Upper lobe of left lung (tissue), 6 donors: ENCODE data around the gene SLC6A18. TPM values are rescaled to one million over a fixed set of nuclear protein-coding genes. Genes with fewer than 3 reads are reported as not detected.

ENCODE experiments used
- ATAC-seq, 2 donors: fragments of 200-7000 bp; cut with Tn5 transposase; one replicate each; pipeline ENCODE4 v1.9.1; 2022; ENCODE audit warnings: mild to moderate bottlenecking in 2 of 2, moderate library complexity in 2 of 2; ENCODE audit not compliant: low FRiP score in 2 of 2
- DNase-seq, 2 donors: peaks; one replicate each; pipeline ENCODE4 v3.0.0-alpha.2; 2019 to 2020
- H3K27ac ChIP-seq, 4 donors: fragments of 200-600 bp; sonication (generic); one replicate each; pipeline ENCODE4 v1.5.1; 2016 to 2019
- H3K27me3 ChIP-seq, 4 donors: fragments of 200-600 bp; sonication (generic); one replicate each; pipeline ENCODE4 v1.5.1; 2017 to 2019
- H3K36me3 ChIP-seq, 4 donors: fragments of 200-600 bp; sonication (generic); one replicate each; pipeline ENCODE4 v1.5.1; 2016 to 2019
- H3K4me1 ChIP-seq, 4 donors: fragments of 200-600 bp; sonication (generic); one replicate each; pipeline ENCODE4 v1.5.1; 2018 to 2019
- H3K4me3 ChIP-seq, 4 donors: fragments of 200-600 bp; sonication (generic); one replicate each; pipeline ENCODE4 v1.5.1; 2017 to 2019; ENCODE audit warnings: mild to moderate bottlenecking in 2 of 4, moderate library complexity in 1 of 4
- H3K9me3 ChIP-seq, 4 donors: fragments of 200-600 bp; sonication (generic); one replicate each; pipeline ENCODE4 v1.5.1; 2018 to 2019
- CTCF ChIP-seq, 6 experiments: fragments of 450-650 bp in 4 of 6; fragments of 200-600 bp in 2 of 6; sonication (generic) in 2 of 6; IDR thresholded peaks; one replicate each; pipeline ENCODE4 v1.5.1; 2016 to 2019; ENCODE audit warnings: antibody characterized with exemption in 6 of 6
- EP300 ChIP-seq, 4 donors: sonication (generic); formaldehyde crosslinking; IDR thresholded peaks; one replicate each; pipeline ENCODE4 v1.5.1; 2017; ENCODE audit warnings: antibody characterized with exemption in 4 of 4, control low read depth in 2 of 4
- POLR2A ChIP-seq, 4 donors: fragments of 450-650 bp; IDR thresholded peaks; one replicate each; pipeline ENCODE4 v1.5.1; 2016 to 2017; ENCODE audit warnings: antibody characterized with exemption in 4 of 4, mild to moderate bottlenecking in 2 of 4
- POLR2AphosphoS5 ChIP-seq, 2 donors: sonication (generic); formaldehyde crosslinking; IDR thresholded peaks; one replicate each; pipeline ENCODE4 v1.5.1; 2017; ENCODE audit warnings: antibody characterized with exemption in 2 of 2
- WGBS, 2 donors: methylation state at CpG; one replicate each; pipeline ENCODE4 v1.1.5; 2017 to 2018; 5-methylcytosine and 5-hydroxymethylcytosine counted together
- total RNA-seq, 6 donors: library from RNA; depleted of rRNA in 4 of 6; stranded (reverse); fragments of >200 nt in 4 of 6; gene quantifications; one replicate each; pipeline versions ENCODE4 v1.1.0 to v1.2.1, GENCODE V29; 2016 to 2021
- donor health status: DM: no; HTN: no; CAD: no; lungs with moderate emphysema.
- donor health status: DM: no; HTN: yes; CAD: no; lungs with severe emphysema.

Gene SLC6A18
- total RNA-seq, 6 donors from 2014 or later: not detected

GRCh38 chr5:1219098-1219767 is 5.9 kb upstream of the SLC6A18 start:
- DNase-seq (peak in 1 of 2 donors; percentile 74), ATAC-seq (no peak)
- TF ChIP-seq EP300 (IDR thresholded peaks at IDR 0.05) (no peak), CTCF (IDR thresholded peaks at IDR 0.05) (no peak), POLR2AphosphoS5 (IDR thresholded peaks at IDR 0.05) (no peak), POLR2A (IDR thresholded peaks at IDR 0.05) (no peak)
- Histone ChIP-seq H3K4me1 (no peaks in the 10 kb centered on the region), H3K27ac (no peak overlapping the region), H3K36me3 (no peaks in the 10 kb centered on the region), H3K9me3 (no peaks in the 10 kb centered on the region), H3K4me3 (no peak overlapping the region), H3K27me3 (no peaks in the 10 kb centered on the region)
- WGBS, 2 donors: 79 to 83% methylated on average over 6 to 38 of the region's 38 CpGs

- no peaks in the 10 kb centered on the region for H3K9me3 ChIP-seq
- H3K4me1 ChIP-seq: no peaks in the 10 kb centered on the region
- no peaks in the 10 kb centered on the region for H3K27me3 ChIP-seq
- no peak for TF ChIP-seq CTCF (IDR thresholded peaks at IDR 0.05)
- no peak for TF ChIP-seq EP300 (IDR thresholded peaks at IDR 0.05)
- TF ChIP-seq POLR2A (IDR thresholded peaks at IDR 0.05): no peak
- no peak for TF ChIP-seq POLR2AphosphoS5 (IDR thresholded peaks at IDR 0.05)
- ATAC-seq (no peak), DNase-seq (peak in 1 of 2 donors; percentile 64)
- no peak overlapping the region for H3K4me3 ChIP-seq
- no peak overlapping the region for H3K27ac ChIP-seq
- H3K36me3 ChIP-seq: no peaks in the 10 kb centered on the region
- 83 to 93% methylated on average over 11 of the region's 11 CpGs for WGBS, 2 donors
These were observed 5.4 kb upstream of the SLC6A18 start for GRCh38 chr5:1219768-1220100.

GRCh38 chr5:1220351-1220750 is 4.8 kb upstream of the SLC6A18 start:
- DNase-seq: no peak
- WGBS, 2 donors: 86 to 90% methylated on average over 8 to 9 of the region's 9 CpGs
- H3K27ac ChIP-seq: no peak overlapping the region

GRCh38 chr5:1220831-1221230 is 4.3 kb upstream of the SLC6A18 start:
- WGBS, 2 donors: 82 to 93% methylated on average over 6 to 18 of the region's 19 CpGs
- Histone ChIP-seq H3K9me3 (no peaks in the 10 kb centered on the region), H3K4me3 (no peak overlapping the region), H3K27ac (no peak overlapping the region), H3K27me3 (no peaks in the 10 kb centered on the region), H3K36me3 (no peaks in the 10 kb centered on the region), H3K4me1 (no peaks in the 10 kb centered on the region)
- ATAC-seq (no peak), DNase-seq (peak in 1 of 2 donors; percentile 66)
- TF ChIP-seq POLR2AphosphoS5 (IDR thresholded peaks at IDR 0.05) (no peak), CTCF (IDR thresholded peaks at IDR 0.05) (no peak)

More at GRCh38 chr5:1220351-1220750, 4.8 kb upstream of the SLC6A18 start:
- TF ChIP-seq POLR2AphosphoS5 (IDR thresholded peaks at IDR 0.05): no peak
- no peak for TF ChIP-seq POLR2A (IDR thresholded peaks at IDR 0.05)
- no peak for TF ChIP-seq CTCF (IDR thresholded peaks at IDR 0.05)
- TF ChIP-seq EP300 (IDR thresholded peaks at IDR 0.05): no peak
- Histone ChIP-seq H3K9me3 (no peaks in the 10 kb centered on the region), H3K27me3 (no peaks in the 10 kb centered on the region), H3K4me1 (no peaks in the 10 kb centered on the region), H3K36me3 (no peaks in the 10 kb centered on the region), H3K4me3 (no peak overlapping the region)
- no peak for ATAC-seq

GRCh38 chr5:1221721-1222120 is 3.5 kb upstream of the SLC6A18 start:
- ATAC-seq (no peak), DNase-seq (no peak)
- TF ChIP-seq POLR2A (IDR thresholded peaks at IDR 0.05) (no peak), CTCF (IDR thresholded peaks at IDR 0.05) (no peak), POLR2AphosphoS5 (IDR thresholded peaks at IDR 0.05) (no peak), EP300 (IDR thresholded peaks at IDR 0.05) (no peak)
- no peaks in the 10 kb centered on the region for H3K9me3 ChIP-seq
- no peak overlapping the region for H3K27ac ChIP-seq
- WGBS, 2 donors: 85 to 93% methylated on average over 9 to 10 of the region's 10 CpGs
- H3K27me3 ChIP-seq: no peaks in the 10 kb centered on the region
- no peaks in the 10 kb centered on the region for H3K36me3 ChIP-seq
- no peaks in the 10 kb centered on the region for H3K4me1 ChIP-seq
- no peak overlapping the region for H3K4me3 ChIP-seq
